Bronchial epithelial cell (primary cell): Measurements from ENCODE around the gene HDC. TPM values are rescaled to one million over a fixed set of nuclear protein-coding genes. Genes with fewer than 3 reads are reported as not detected.

Experiments
- DNase-seq: peaks from one replicate; pipeline ENCODE4 v3.0.0-alpha.2; 2010; ENCODE audit warnings: low read depth
- FAIRE-seq: peaks from 2 replicates; lab custom pipeline; 2011; peaks lifted over from hg19 to GRCh38; lab: Jason Lieb, UNC
- H3K27me3 ChIP-seq: 2 replicates; pipeline ENCODE4 v1.5.1; 2011; ENCODE audit warnings: low read length; ENCODE audit not compliant: control insufficient read depth, insufficient read depth
- H3K36me3 ChIP-seq: 2 replicates; pipeline ENCODE4 v1.5.1; 2011; ENCODE audit warnings: low read length; ENCODE audit not compliant: control insufficient read depth, insufficient read depth
- H3K4me3 ChIP-seq: 2 replicates; pipeline ENCODE4 v1.5.1; 2011; ENCODE audit warnings: mild to moderate bottlenecking, low read depth, low read length, control low read depth
- CTCF ChIP-seq: IDR thresholded peaks from 2 replicates; pipeline ENCODE4 v1.5.1; 2011; ENCODE audit warnings: mild to moderate bottlenecking, moderate library complexity, low read length, control low read depth, inconsistent platforms; ENCODE audit not compliant: insufficient read depth, severe bottlenecking
- total RNA-seq: library from RNA; depleted of rRNA; stranded (reverse); fragments of >200 nt; gene quantifications from 2 replicates; pipeline ENCODE4 v1.2.1, GENCODE V29; 2014

The HDC gene
- total RNA-seq, 1 donor from 2014 or later, result not detected

- no peak for TF ChIP-seq CTCF
- H3K27me3 ChIP-seq, result no peaks in the 10 kb centered on the region
- H3K36me3 ChIP-seq, result no peaks in the 10 kb centered on the region
- DNase-seq (peak; percentile 50), FAIRE-seq (no peak)
- H3K4me3 ChIP-seq, result no peak overlapping the region
Measured at GRCh38 chr15:50247819-50248655, 17.5 kb downstream of the HDC start.

DNA sequence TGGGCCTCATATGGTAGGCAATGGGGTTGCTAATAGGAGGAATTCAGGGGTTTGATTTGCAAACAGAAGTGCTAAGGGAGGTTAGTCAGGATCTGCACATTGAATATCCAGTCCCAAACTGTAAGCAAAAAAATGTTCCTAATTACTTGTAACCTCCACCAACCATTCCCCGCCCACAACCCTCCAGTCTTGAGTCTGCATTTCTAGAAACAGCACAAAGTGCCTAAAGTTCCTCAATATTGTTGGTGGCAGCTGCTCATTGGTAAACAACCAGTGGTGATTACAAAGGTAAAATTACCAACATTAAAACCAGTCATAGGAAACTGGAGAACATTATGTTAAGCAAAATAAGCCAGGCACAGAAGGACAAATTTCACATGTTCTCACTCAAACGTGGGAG, 18.9 kb downstream of the HDC start:
- H3K4me3 ChIP-seq, result no peak overlapping the region
- no peak for FAIRE-seq

DNA sequence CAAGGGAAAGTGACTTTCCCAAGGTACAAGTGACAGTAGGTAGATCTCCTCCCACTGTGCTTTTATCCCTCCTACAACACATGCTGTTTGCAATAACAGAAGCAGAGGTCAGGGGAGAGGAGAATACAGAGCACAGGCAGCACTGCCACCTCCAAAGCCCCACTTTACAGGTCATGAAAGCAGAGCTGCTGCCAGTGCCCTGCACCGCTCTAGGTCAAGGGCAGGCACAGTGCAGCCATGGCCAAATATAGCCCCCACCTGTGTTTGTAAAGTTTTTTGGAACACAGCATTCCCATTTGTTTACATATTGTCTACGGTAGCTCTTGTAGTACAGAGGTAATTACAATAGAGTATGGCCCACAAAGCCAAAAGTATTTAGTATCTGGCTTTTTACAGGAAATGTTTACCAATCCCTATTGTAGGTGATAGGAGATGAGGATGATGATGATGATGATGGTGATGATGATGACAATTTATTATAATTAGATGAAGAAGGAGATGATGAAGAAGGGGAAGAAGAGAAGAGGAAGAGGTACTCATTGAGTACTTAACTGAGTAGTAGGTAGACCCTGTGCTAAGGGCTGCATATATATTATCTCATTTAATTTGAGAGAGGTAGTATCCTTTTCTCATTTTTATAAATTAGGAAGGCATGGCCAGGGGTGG, 20.4 kb downstream of the HDC start:
- FAIRE-seq (no peak), DNase-seq (no peak)
- no peak overlapping the region for H3K4me3 ChIP-seq
- H3K27me3 ChIP-seq, result no peaks in the 10 kb centered on the region
- no peaks in the 10 kb centered on the region for H3K36me3 ChIP-seq
- no peak for TF ChIP-seq CTCF

More for the DNA sequence above, 18.9 kb downstream of the HDC start:
- no peak for DNase-seq
- H3K36me3 ChIP-seq, result no peaks in the 10 kb centered on the region
- TF ChIP-seq CTCF, result no peak
- H3K27me3 ChIP-seq, result no peaks in the 10 kb centered on the region

DNA sequence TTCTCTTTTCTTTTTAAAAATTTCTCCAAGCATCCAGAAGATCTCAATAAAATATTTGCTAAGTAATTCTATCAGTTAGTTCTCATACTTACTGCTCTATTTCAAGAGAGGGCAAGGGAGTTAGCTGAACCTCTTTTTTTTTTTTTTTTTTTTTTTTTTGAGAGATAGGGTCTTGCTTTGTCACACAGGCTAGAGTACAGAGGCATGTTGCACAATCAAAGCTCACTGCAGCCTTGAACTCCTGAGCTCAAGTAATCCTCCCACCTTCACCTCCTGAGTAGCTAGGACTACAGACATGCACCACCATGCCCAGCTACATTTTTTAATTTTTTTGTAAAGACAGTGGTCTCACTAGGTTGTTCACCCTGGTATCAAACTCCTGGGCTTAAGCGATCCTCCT, 21.4 kb downstream of the HDC start:
- no peak for TF ChIP-seq CTCF
- no peak for DNase-seq

GRCh38 chr15:50241684-50242450, 23.7 kb downstream of the HDC start:
- no peak overlapping the region for H3K4me3 ChIP-seq
- no peak for FAIRE-seq

More for the DNA sequence above, 21.4 kb downstream of the HDC start:
- no peak for FAIRE-seq
- Histone ChIP-seq H3K4me3 (no peak overlapping the region), H3K27me3 (no peaks in the 10 kb centered on the region), H3K36me3 (no peaks in the 10 kb centered on the region)

More at GRCh38 chr15:50241684-50242450, 23.7 kb downstream of the HDC start:
- TF ChIP-seq CTCF, result no peak
- peak; percentile 82 for DNase-seq
- no peaks in the 10 kb centered on the region for H3K27me3 ChIP-seq
- H3K36me3 ChIP-seq, result no peaks in the 10 kb centered on the region
